IMR-90 (cell line): Measurements from ENCODE around the gene PRKCE. TPM values are rescaled to one million over a fixed set of nuclear protein-coding genes. Genes with fewer than 3 reads are reported as not detected.

ENCODE experiments used
- ATAC-seq: fragments of 200-7000 bp; cut with Tn5 transposase; 2 replicates; pipeline ENCODE4 v1.9.1; 2020; ENCODE audit warnings: low read depth, mild to moderate bottlenecking, moderate library complexity
- BruUV-seq: library from RNA; stranded (reverse); fragments of 400-500 nt; replicated peaks from 2 replicates; lab custom pipeline; 2021; lab: Mats Ljungman, UMichigan
- CTCF ChIA-PET: fragments of 300-600 bp; formaldehyde crosslinking; extraction: SDS; loops from one replicate; lab custom pipeline; 2021; ENCODE audit warnings: antibody characterized with exemption; lab: Yijun Ruan, JAX
- POLR2A ChIA-PET: fragments of 300-600 bp; sonication (Branson Sonifier 250); formaldehyde crosslinking; loops from one replicate; lab custom pipeline; 2022; ENCODE audit warnings: antibody characterized with exemption; ENCODE audit not compliant: unreplicated experiment; lab: Charles Lee
- DNase-seq: peaks from one replicate; pipeline ENCODE4 v3.0.0; 2013
- H2AFZ ChIP-seq: replicated peaks from 2 replicates; pipeline ENCODE3; 2013; ENCODE audit warnings: low read length, mild to moderate bottlenecking; ENCODE audit not compliant: poor library complexity
- H2AK5ac ChIP-seq: 2 replicates; pipeline ENCODE4 v1.6.1; 2013; ENCODE audit warnings: low read depth, low read length, inconsistent platforms
- H2AK9ac ChIP-seq: replicated peaks from 2 replicates; pipeline ENCODE3; 2013; ENCODE audit warnings: mild to moderate bottlenecking, low read depth, low read length, moderate library complexity; ENCODE audit not compliant: poor library complexity
- H2BK120ac ChIP-seq: 2 replicates; pipeline ENCODE4 v1.6.1; 2013; ENCODE audit warnings: low read depth, low read length, inconsistent platforms
- H2BK15ac ChIP-seq: 3 replicates; pipeline ENCODE4 v1.6.1; 2013; ENCODE audit warnings: low read depth, low read length, inconsistent platforms
- H2BK20ac ChIP-seq: 2 replicates; pipeline ENCODE4 v1.6.1; 2013; ENCODE audit warnings: low read depth, mild to moderate bottlenecking, inconsistent platforms, low read length, moderate library complexity
- H2BK5ac ChIP-seq: 2 replicates; pipeline ENCODE4 v1.6.1; 2013; ENCODE audit warnings: mild to moderate bottlenecking, low read depth, low read length, inconsistent platforms; ENCODE audit not compliant: poor library complexity, severe bottlenecking
- H3K14ac ChIP-seq: replicated peaks from 2 replicates; pipeline ENCODE4 v1.6.1; 2013; ENCODE audit warnings: low read depth, low read length, inconsistent platforms
- H3K18ac ChIP-seq: 2 replicates; pipeline ENCODE4 v1.6.1; 2013; ENCODE audit warnings: low read depth, low read length, control low read depth
- H3K23ac ChIP-seq: 2 replicates; pipeline ENCODE4 v1.6.1; 2013; ENCODE audit warnings: low read depth, low read length, inconsistent platforms
- H3K27ac ChIP-seq: 2 replicates; pipeline ENCODE4 v1.5.1; 2013; ENCODE audit warnings: mild to moderate bottlenecking, control low read depth, low read length; ENCODE audit not compliant: insufficient read depth
- H3K27me3 ChIP-seq: 2 replicates; pipeline ENCODE4 v1.6.1; 2013; ENCODE audit warnings: low read length; ENCODE audit not compliant: control insufficient read depth, insufficient read depth
- H3K36me3 ChIP-seq: 2 replicates; pipeline ENCODE4 v1.6.1; 2013; ENCODE audit warnings: low read length, mixed read lengths; ENCODE audit not compliant: control insufficient read depth, insufficient read depth
- H3K4ac ChIP-seq: 2 replicates; pipeline ENCODE4 v1.6.1; 2013; ENCODE audit warnings: low read depth, low read length, inconsistent platforms
- H3K4me1 ChIP-seq: 2 replicates; pipeline ENCODE4 v1.6.1; 2013; ENCODE audit warnings: low read length, mixed read lengths; ENCODE audit not compliant: control insufficient read depth, insufficient read depth
- H3K4me2 ChIP-seq: 2 replicates; pipeline ENCODE4 v1.6.1; 2013; ENCODE audit warnings: low read depth, mild to moderate bottlenecking, control low read depth, low read length, moderate library complexity
- H3K4me3 ChIP-seq: 2 replicates; pipeline ENCODE4 v1.5.1; 2013; ENCODE audit warnings: low read depth, mild to moderate bottlenecking, control low read depth, low read length, moderate library complexity; ENCODE audit not compliant: insufficient read depth
- H3K56ac ChIP-seq: 2 replicates; pipeline ENCODE4 v1.6.1; 2013; ENCODE audit warnings: low read length, inconsistent platforms; ENCODE audit not compliant: insufficient read depth; ENCODE audit errors: extremely low read depth
- H3K79me1 ChIP-seq, 2 experiments: 2 replicates each; pipeline ENCODE4 v1.6.1; 2013; ENCODE audit warnings: low read length in 2 of 2, inconsistent platforms in 1 of 2, low read depth in 1 of 2
- H3K9ac ChIP-seq: 2 replicates; pipeline ENCODE4 v1.6.1; 2013; ENCODE audit warnings: low read depth, low read length, control low read depth
- H3K9me1 ChIP-seq: 2 replicates; pipeline ENCODE4 v1.6.1; 2013; ENCODE audit warnings: low read length, inconsistent platforms; ENCODE audit not compliant: insufficient read depth
- H3K9me3 ChIP-seq: 2 replicates; pipeline ENCODE4 v1.6.1; 2013; ENCODE audit warnings: low read length; ENCODE audit not compliant: control insufficient read depth, insufficient read depth
- H4K20me1 ChIP-seq: 2 replicates; pipeline ENCODE4 v1.6.1; 2013; ENCODE audit warnings: low read length, inconsistent platforms; ENCODE audit not compliant: insufficient read depth
- H4K5ac ChIP-seq: 2 replicates; pipeline ENCODE4 v1.6.1; 2013; ENCODE audit warnings: mild to moderate bottlenecking, low read depth, low read length, control low read depth
- H4K8ac ChIP-seq, 2 experiments: 2 replicates each; pipeline ENCODE4 v1.6.1; 2013; ENCODE audit warnings: low read depth in 2 of 2, low read length in 2 of 2, control low read depth in 1 of 2, inconsistent platforms in 1 of 2
- H4K91ac ChIP-seq: 2 replicates; pipeline ENCODE4 v1.6.1; 2013; ENCODE audit warnings: low read depth, low read length, inconsistent platforms; ENCODE audit not compliant: insufficient read depth
- CEBPB ChIP-seq: IDR thresholded peaks from 2 replicates; pipeline ENCODE4 v1.6.1; 2012; ENCODE audit warnings: low read depth, low read length, improper control_type of control experiment
- MAZ ChIP-seq: IDR thresholded peaks from 2 replicates; pipeline ENCODE4 v1.6.1; 2012; ENCODE audit warnings: low read depth, mild to moderate bottlenecking, low read length, improper control_type of control experiment, moderate library complexity, borderline replicate concordance
- NFE2L2 ChIP-seq: fragments of 150-350 bp; IDR thresholded peaks from 2 replicates; pipeline ENCODE4 v1.6.1; 2016; ENCODE audit warnings: low read depth, mild to moderate bottlenecking, low read length
- RAD21 ChIP-seq: IDR thresholded peaks from 2 replicates; pipeline ENCODE4 v1.6.1; 2012; ENCODE audit warnings: low read length, improper control_type of control experiment
- RCOR1 ChIP-seq: IDR thresholded peaks from 2 replicates; pipeline ENCODE4 v1.6.1; 2012; ENCODE audit warnings: mild to moderate bottlenecking, low read length, improper control_type of control experiment; ENCODE audit not compliant: insufficient replicate concordance
- WGBS, 2 experiments: methylation state at CpG; one replicate each; pipeline versions ENCODE4 v1.1.5 to v1.1.7; 2013; ENCODE audit warnings: missing lambda C conversion rate in 2 of 2; ENCODE audit not compliant: insufficient read length in 1 of 2; ENCODE audit errors: extremely low coverage in 2 of 2; 5-methylcytosine and 5-hydroxymethylcytosine counted together
- dilution Hi-C: fragments of 300-500 bp; cut with HindIII; formaldehyde crosslinking; loops from one replicate; pipeline ENCODE4 v1.14.3; 2018; ENCODE audit warnings: low sequenced_read_pairs; ENCODE audit not compliant: unreplicated experiment
- in situ Hi-C: fragments of 300-500 bp; cut with MboI; formaldehyde crosslinking; loops from 3 replicates; pipeline ENCODE4 v1.14.3; 2019; ENCODE audit warnings: low sequenced_read_pairs, inconsistent platforms, mixed read lengths
- intact Hi-C: fragments of 100-400 bp; cut with micrococcal nuclease; formaldehyde crosslinking; loops from 2 replicates; pipeline ENCODE4 v1.10.0; 2022
- polyA plus RNA-seq, 3 experiments: library from polyadenylated mRNA; depleted of rRNA; stranded (reverse); fragments of >200 nt; gene quantifications; 2 replicates each; pipeline ENCODE4 v1.2.3, GENCODE V29; 2012; ENCODE audit warnings: low replicate concordance in 1 of 3
- total RNA-seq: library from RNA; depleted of rRNA; stranded (reverse); fragments of >200 nt; gene quantifications from 2 replicates; pipeline ENCODE4 v1.2.3, GENCODE V29; 2012
- TF ChIP-seq, protein P1 (sequence below): fragments of 150-350 bp; IDR thresholded peaks from 2 replicates; pipeline ENCODE4 v1.6.1; 2016; ENCODE audit warnings: low read depth, mild to moderate bottlenecking, low read length, moderate library complexity, borderline replicate concordance

PRKCE gene
- total and polyA plus RNA-seq, 2 of the 4 experiments (the other 2 are of a cell fraction), result 8.1 to 32.4 TPM

DNA sequence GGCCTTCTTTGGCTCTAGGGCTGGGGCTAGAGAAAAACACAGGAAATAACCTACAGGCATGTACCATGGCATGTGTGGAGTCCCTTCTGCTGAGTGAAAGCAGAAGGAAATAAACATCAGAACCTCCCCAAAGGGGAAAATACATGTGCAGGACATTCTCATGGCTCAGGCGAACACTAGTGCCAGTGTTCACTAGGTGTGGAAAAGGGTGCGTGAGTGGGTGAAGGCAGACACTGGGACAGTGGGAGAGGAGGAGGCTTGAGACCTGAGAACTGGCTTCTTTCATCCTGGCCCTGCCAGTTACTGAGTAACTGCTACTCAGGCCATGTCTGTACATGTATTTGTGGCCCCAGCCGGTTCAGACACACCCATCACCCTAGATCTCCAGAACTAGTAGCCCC, 268.2 kb downstream of the PRKCE start:
- no peak for DNase-seq
- Histone ChIP-seq H2BK5ac (no peak overlapping the region), H3K4ac (no peak overlapping the region), H3K9ac (no peak overlapping the region), H3K27ac (no peak overlapping the region), H4K5ac (no peak overlapping the region), H4K20me1 (peaks cover 3% of the 10 kb centered on the region; the same call in 1 of the 2 replicates), H3K27me3 (no peaks in the 10 kb centered on the region), H3K56ac (no peak overlapping the region), H2AK5ac (no peak overlapping the region), H3K9me1 (peaks cover 7% of the 10 kb centered on the region), H4K91ac (no peak overlapping the region), H2AFZ (no peak overlapping the region), H3K9me3 (no peaks in the 10 kb centered on the region), H3K4me1 (no peaks in the 10 kb centered on the region), H2BK120ac (no peak overlapping the region), H3K18ac (no peak overlapping the region), H4K8ac (no peak overlapping the region), H2BK15ac (no peak overlapping the region), H3K36me3 (no peaks in the 10 kb centered on the region), H2AK9ac (no peak overlapping the region), H3K23ac (no peak overlapping the region), H3K79me1 (0 out of 4 replicates have a peak, but pooled peaks cover 0 to 8% of the 10 kb centered on the region in 2 experiments), H3K4me3 (no peak overlapping the region), H3K14ac (no peak overlapping the region), H2BK20ac (no peak overlapping the region), H3K4me2 (no peak overlapping the region)
- ChIA-PET POLR2A (no interaction called here), CTCF (no interaction called here)
- in situ Hi-C loops, result no loop called here
- BruUV-seq, result no TSS peak
- TF ChIP-seq, protein P1, sequence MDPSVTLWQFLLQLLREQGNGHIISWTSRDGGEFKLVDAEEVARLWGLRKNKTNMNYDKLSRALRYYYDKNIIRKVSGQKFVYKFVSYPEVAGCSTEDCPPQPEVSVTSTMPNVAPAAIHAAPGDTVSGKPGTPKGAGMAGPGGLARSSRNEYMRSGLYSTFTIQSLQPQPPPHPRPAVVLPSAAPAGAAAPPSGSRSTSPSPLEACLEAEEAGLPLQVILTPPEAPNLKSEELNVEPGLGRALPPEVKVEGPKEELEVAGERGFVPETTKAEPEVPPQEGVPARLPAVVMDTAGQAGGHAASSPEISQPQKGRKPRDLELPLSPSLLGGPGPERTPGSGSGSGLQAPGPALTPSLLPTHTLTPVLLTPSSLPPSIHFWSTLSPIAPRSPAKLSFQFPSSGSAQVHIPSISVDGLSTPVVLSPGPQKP, result no peak
- TF ChIP-seq MAZ (no peak), RCOR1 (no peak), RAD21 (no peak), CEBPB (no peak), NFE2L2 (no peak)
- no CpG with 5 or more reads among the region's 3 CpGs for WGBS, 2 experiments
- ATAC-seq, result no peak
- intact Hi-C loops, result no loop called here
- dilution Hi-C loops, result no loop called here
